SU-DHL-6 (cell line): ENCODE results near the gene CHRM5.

Experiments
- EZH2phosphoT487 ChIP-seq: fragments of 200-600 bp; sonication (generic), shearing (Covaris generic); conservative IDR thresholded peaks from 2 replicates; pipeline ENCODE4 v1.6.1; 2018; ENCODE audit warnings: mild to moderate bottlenecking, antibody characterized with exemption, low read length, moderate library complexity, mixed read lengths
- TF ChIP-seq, protein P1 (sequence below): fragments of 200-600 bp; sonication (generic); IDR thresholded peaks from one replicate; pipeline ENCODE4 v1.5.1; 2017; ENCODE audit warnings: antibody characterized with exemption, mild to moderate bottlenecking, low read length, moderate library complexity; ENCODE audit not compliant: insufficient read depth, poor library complexity, severe bottlenecking

DNA sequence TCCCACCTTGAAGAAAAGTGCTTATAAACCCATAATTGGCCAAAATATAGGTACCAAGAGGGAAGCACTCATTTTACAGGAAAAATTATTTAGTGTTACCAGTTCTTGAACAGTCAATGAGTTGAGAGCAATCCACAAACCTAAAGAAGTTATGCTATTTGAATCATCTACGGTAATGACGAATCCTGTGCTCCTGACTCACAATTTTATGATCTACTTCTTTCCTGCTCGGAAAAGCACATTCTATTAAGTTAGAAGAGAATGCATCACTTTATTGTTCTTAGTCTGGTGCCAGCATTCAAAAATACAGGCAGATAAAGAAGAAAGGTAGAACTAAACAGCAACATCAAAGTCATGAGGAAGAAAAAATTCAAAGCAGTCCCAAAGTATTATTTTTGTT lies 33.2 kb downstream of the CHRM5 start:
- TF ChIP-seq, protein P1, sequence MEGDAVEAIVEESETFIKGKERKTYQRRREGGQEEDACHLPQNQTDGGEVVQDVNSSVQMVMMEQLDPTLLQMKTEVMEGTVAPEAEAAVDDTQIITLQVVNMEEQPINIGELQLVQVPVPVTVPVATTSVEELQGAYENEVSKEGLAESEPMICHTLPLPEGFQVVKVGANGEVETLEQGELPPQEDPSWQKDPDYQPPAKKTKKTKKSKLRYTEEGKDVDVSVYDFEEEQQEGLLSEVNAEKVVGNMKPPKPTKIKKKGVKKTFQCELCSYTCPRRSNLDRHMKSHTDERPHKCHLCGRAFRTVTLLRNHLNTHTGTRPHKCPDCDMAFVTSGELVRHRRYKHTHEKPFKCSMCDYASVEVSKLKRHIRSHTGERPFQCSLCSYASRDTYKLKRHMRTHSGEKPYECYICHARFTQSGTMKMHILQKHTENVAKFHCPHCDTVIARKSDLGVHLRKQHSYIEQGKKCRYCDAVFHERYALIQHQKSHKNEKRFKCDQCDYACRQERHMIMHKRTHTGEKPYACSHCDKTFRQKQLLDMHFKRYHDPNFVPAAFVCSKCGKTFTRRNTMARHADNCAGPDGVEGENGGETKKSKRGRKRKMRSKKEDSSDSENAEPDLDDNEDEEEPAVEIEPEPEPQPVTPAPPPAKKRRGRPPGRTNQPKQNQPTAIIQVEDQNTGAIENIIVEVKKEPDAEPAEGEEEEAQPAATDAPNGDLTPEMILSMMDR, result no peak
- no peak for TF ChIP-seq EZH2phosphoT487
